COLO668 (cell line): ENCODE measurements around the gene RMI1.
"Not testable (repeated sequence)": the region's sequence is repeated elsewhere in the genome, so short reads cannot be mapped to it uniquely, and the experiment has no call there.

ENCODE experiments used
- DNase-seq: peaks from one replicate; lab custom pipeline; 2025; ENCODE audit not compliant: unreplicated experiment; lab: John Stamatoyannopoulos, UW

RMI1 gene

GRCh38 chr9:84002344-84002743 lies 21.7 kb downstream of the RMI1 start:
- DNase-seq: no peak

GRCh38 chr9:84003246-84003645 lies 22.6 kb downstream of the RMI1 start:
- no peak for DNase-seq

GRCh38 chr9:84007662-84008061 lies 27.1 kb downstream of the RMI1 start:
- no peak for DNase-seq

GRCh38 chr9:84024041-84024575 lies 43.5 kb downstream of the RMI1 start:
- DNase-seq: no peak

- no peak for DNase-seq
Measured at GRCh38 chr9:84027201-84027600, 46.6 kb downstream of the RMI1 start.

GRCh38 chr9:84031534-84031933 lies 50.9 kb downstream of the RMI1 start:
- no peak for DNase-seq

- not testable (repeated sequence) for DNase-seq
Measured at GRCh38 chr9:84041857-84042256, 61.3 kb downstream of the RMI1 start.

- DNase-seq: no peak
Measured at GRCh38 chr9:84045481-84046097, 65.0 kb downstream of the RMI1 start.
